ENCODE measurements around the gene CACNA2D3.

CACNA2D3 gene

GRCh38 chr3:54299169-54299935 is 177.0 kb downstream of the CACNA2D3 start:
- Histone ChIP-seq H3K27me3 (no peaks in the 10 kb centered on the region), H3K4me1 (peaks cover 0 to 6% (median 2%) of the 10 kb centered on the region in 4 donors), H3K4me3 (no peak overlapping the region), H3K36me3 (no peaks in the 10 kb centered on the region), H3K9me3 (no peaks in the 10 kb centered on the region), H3K27ac (no peak overlapping the region)
- no peak for TF ChIP-seq CTCF (IDR thresholded peaks at IDR 0.05)
- no peak for DNase-seq
- intact Hi-C loops (cut with DNase I; ENCODE audit: low total_unique reads) = no loop called here

- H3K27me3 ChIP-seq = no peaks in the 10 kb centered on the region
- no peak for TF ChIP-seq CTCF (IDR thresholded peaks at IDR 0.05)
- intact Hi-C loops (cut with DNase I; ENCODE audit: low total_unique reads) = no loop called here
- DNase-seq = no peak
- no peak overlapping the region for H3K27ac ChIP-seq
- H3K9me3 ChIP-seq = no peaks in the 10 kb centered on the region
- no peak overlapping the region for H3K4me3 ChIP-seq
- H3K36me3 ChIP-seq = no peaks in the 10 kb centered on the region
- H3K4me1 ChIP-seq = peaks cover 0 to 18% (median 2%) of the 10 kb centered on the region in 4 donors
Measured at GRCh38 chr3:54303517-54304375, 181.4 kb downstream of the CACNA2D3 start.

- no peaks in the 10 kb centered on the region for H3K27me3 ChIP-seq
- H3K27ac ChIP-seq = no peak overlapping the region
- H3K4me3 ChIP-seq = no peak overlapping the region
- H3K4me1 ChIP-seq = peaks cover 0 to 18% (median 2%) of the 10 kb centered on the region in 4 donors
- DNase-seq = no peak
- no peaks in the 10 kb centered on the region for H3K36me3 ChIP-seq
- intact Hi-C loops (cut with DNase I; ENCODE audit: low total_unique reads) = no loop called here
- TF ChIP-seq CTCF (IDR thresholded peaks at IDR 0.05) = no peak
- no peaks in the 10 kb centered on the region for H3K9me3 ChIP-seq
Measured at GRCh38 chr3:54304877-54305276, 182.5 kb downstream of the CACNA2D3 start.

- H3K9me3 ChIP-seq = no peaks in the 10 kb centered on the region
- H3K4me1 ChIP-seq = peaks cover 0 to 18% (median 2%) of the 10 kb centered on the region in 4 donors
- no peak for DNase-seq
- H3K36me3 ChIP-seq = no peaks in the 10 kb centered on the region
- TF ChIP-seq CTCF (IDR thresholded peaks at IDR 0.05) = no peak
- intact Hi-C loops (cut with DNase I; ENCODE audit: low total_unique reads) = no loop called here
- H3K4me3 ChIP-seq = no peak overlapping the region
- no peak overlapping the region for H3K27ac ChIP-seq
- H3K27me3 ChIP-seq = no peaks in the 10 kb centered on the region
Measured at GRCh38 chr3:54305409-54306099, 183.2 kb downstream of the CACNA2D3 start.

GRCh38 chr3:54307566-54308180 is 185.3 kb downstream of the CACNA2D3 start:
- H3K27me3 ChIP-seq = no peaks in the 10 kb centered on the region
- no peak for DNase-seq
- H3K4me1 ChIP-seq = peaks cover 0 to 18% (median 2%) of the 10 kb centered on the region in 4 donors
- H3K9me3 ChIP-seq = no peaks in the 10 kb centered on the region
- H3K27ac ChIP-seq = no peak overlapping the region
- TF ChIP-seq CTCF (IDR thresholded peaks at IDR 0.05) = no peak
- H3K36me3 ChIP-seq = no peaks in the 10 kb centered on the region
- intact Hi-C loops (cut with DNase I; ENCODE audit: low total_unique reads) = no loop called here
- no peak overlapping the region for H3K4me3 ChIP-seq
